Gastrocnemius medialis (tissue), 4 donors: ENCODE results near the gene USP19.

Source experiments
- POLR2A ChIP-seq, 2 donors: fragments of 450-650 bp; IDR thresholded peaks; one replicate each; pipeline ENCODE4 v1.6.1; 2017; ENCODE audit warnings: antibody characterized with exemption in 2 of 2, mild to moderate bottlenecking in 2 of 2, moderate library complexity in 2 of 2
- TF ChIP-seq, protein P1 (sequence below), 5 experiments: fragments of 450-650 bp in 3 of 5; fragments of 200-600 bp in 2 of 5; sonication (generic) in 2 of 5; IDR thresholded peaks in 4 of 5; conservative IDR thresholded peaks in 1 of 5; 1 replicate in 4 of 5; 2 replicates in 1 of 5; pipeline ENCODE4 v1.5.1; 2016 to 2019; ENCODE audit warnings: antibody characterized with exemption in 5 of 5, mild to moderate bottlenecking in 3 of 5, moderate library complexity in 3 of 5

DNA sequence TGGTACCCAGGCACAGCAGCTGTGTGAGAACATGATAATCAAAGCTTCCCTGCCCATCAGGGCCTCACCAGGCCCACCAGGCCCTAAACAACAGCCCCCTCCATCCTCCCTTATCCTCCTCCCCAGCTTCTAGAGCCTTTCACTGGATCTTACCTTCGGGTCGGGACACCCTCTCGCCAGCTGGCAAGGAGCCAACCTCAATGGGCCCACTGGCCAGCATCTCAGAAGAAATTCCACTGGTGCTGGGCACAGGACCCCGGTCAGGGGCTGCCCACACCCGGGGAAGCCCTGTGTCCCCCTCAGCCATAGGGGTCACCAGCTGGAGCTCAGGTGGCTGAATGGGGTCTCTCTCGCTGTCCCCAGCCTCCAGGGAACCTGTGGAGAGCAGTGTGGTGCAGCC lies 9.3 kb downstream of the USP19 start:
- TF ChIP-seq POLR2A (IDR thresholded peaks at IDR 0.05) = no peak
- TF ChIP-seq, protein P1, sequence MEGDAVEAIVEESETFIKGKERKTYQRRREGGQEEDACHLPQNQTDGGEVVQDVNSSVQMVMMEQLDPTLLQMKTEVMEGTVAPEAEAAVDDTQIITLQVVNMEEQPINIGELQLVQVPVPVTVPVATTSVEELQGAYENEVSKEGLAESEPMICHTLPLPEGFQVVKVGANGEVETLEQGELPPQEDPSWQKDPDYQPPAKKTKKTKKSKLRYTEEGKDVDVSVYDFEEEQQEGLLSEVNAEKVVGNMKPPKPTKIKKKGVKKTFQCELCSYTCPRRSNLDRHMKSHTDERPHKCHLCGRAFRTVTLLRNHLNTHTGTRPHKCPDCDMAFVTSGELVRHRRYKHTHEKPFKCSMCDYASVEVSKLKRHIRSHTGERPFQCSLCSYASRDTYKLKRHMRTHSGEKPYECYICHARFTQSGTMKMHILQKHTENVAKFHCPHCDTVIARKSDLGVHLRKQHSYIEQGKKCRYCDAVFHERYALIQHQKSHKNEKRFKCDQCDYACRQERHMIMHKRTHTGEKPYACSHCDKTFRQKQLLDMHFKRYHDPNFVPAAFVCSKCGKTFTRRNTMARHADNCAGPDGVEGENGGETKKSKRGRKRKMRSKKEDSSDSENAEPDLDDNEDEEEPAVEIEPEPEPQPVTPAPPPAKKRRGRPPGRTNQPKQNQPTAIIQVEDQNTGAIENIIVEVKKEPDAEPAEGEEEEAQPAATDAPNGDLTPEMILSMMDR (IDR thresholded peaks at IDR 0.05 in 4 of 5, conservative IDR thresholded peaks at IDR 0.05 in 1 of 5) = no peak
